HuH-7 (cell line): ENCODE data around the gene C1RL.

Experiments used
- DNase-seq: peaks from one replicate; pipeline ENCODE4 v3.0.0; 2011; ENCODE audit warnings: low spot score

C1RL gene

GRCh38 chr12:7136676-7137075 lies 27.7 kb upstream of the C1RL start:
- DNase-seq, result no peak

DNA sequence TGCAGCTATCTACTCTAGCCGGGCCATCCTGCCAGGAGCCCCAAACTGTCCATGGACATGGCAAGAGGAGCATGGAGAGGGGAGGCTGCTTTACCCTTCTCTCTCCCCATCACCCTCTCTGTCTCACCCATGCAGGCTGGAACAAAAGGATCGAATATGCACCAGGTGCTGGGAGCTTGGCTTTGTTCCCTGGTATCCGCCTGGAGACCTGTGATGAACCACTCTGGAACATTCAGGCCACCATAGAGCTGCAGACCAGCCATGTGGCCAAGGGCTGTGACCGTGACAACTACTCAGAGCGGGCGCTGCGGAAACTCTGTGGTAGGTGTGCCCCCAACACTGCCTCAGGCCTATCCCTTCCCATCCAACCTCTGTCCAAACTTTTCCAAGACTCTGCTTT lies 27.1 kb upstream of the C1RL start:
- no peak for DNase-seq

DNA sequence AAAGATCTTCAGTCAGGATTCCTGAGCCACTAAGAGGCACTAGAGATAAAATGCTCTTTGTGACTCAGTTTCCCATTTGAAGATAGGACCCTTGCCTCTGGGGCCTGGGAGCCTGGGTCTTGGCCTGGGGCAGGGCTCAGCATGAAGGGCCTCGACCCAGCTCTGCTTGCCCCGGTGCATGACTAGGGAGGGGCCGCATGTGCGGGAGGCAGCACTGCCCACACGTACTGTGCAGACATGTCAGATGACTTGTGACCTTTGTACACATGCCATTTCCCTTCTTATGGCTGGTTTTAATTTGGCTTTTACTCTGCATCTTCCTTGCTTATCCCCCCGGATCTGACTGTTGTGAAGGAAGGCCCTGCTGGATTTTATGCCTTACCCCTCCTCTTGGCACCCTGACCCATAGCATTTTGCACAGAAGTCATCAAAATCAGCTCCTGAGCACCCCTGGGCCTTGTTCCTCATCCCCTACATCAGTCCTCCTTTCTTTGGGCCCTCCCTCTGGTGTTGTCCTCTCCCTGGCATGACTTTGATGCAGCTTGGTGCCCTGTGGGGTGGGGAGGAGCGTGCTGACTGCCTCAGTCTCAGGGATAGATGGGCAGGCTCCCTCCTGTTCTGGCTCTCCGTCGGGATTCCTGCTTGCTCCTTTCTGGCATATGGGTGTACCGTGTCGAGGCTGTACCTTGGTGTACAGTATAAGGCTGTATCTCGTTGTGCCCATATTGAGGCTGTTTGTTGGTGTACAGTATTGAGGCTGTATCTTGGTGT lies 25.6 kb upstream of the C1RL start:
- DNase-seq, result no peak

GRCh38 chr12:7131502-7131866 lies 22.5 kb upstream of the C1RL start:
- DNase-seq, result no peak

- peak; percentile 62 for DNase-seq
Observed at GRCh38 chr12:7130701-7131501, 21.9 kb upstream of the C1RL start.

- peak; percentile 100 for DNase-seq
Observed at GRCh38 chr12:7129872-7130691, 21.1 kb upstream of the C1RL start, which contains the start of gene CLSTN3. Gene CLSTN3, plus strand, starts transcription at chr12:7130371. Its CDS starts 278 bp downstream, at chr12:7130649.

DNA sequence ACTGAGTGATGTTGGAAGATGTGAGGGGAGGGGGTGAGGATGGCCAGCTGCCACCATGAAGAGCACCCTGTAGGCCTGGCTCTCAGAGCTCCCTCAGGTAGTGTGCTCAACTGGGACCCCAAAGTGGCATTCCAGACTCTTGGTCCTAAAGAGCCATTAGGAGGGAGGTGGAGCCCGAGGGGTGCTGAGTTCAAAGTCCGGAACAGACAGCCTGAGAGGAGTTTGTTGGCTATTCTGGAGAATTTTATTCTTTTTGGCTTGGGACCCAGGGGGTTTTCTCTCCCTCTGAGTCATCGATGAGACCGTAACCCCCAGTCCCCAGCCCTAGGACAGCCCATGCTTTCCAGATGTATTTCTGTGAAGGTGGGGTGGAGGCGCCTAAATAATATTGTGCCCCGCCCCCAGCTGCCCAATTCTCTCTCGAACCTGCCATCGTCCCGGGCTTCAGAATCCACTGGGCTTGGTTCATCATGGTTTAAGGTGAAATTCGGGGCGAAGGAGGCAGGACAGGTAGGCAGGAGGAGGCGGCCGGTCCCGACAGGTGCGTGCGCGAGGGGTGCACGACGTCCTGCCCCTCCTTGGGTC lies 20.4 kb upstream of the C1RL start:
- no peak for DNase-seq

DNA sequence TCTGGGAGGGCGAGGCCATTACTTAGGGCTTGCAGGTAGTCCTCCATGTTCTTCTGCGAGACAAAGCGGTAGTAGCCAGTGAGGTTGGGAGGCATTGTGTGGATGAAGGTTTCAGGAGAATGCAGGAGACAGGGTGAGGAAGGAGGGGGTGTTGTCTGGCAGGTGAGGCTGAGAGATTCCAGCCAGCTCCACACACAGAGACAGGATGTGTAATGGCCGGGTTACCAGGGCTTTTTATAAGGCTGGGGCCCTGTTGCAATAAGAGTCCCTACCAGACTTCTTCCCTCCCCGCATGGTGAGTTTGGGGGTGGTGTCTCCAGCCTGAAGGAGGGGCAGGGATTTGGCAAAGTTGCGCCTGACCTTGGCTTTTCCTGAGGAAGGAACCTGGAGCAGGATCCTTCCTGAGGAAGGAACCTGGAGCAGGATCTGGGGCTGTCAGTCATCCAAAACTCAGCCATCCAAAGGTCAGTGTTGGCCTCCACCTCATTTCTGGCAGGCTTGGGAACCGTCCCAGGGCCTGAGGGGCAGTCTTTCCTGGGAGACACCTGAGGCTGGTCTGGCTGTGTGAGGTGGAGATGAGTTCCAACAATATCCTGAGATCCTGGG lies 19.8 kb upstream of the C1RL start, which contains the start of gene RBP5:
Gene RBP5 (minus strand): TSS at position 209 of the 606 bp plus-strand sequence. CDS start 114 bp downstream, at position 95.
- peak; percentile 44 for DNase-seq

- no peak for DNase-seq
Observed at GRCh38 chr12:7127916-7128626, 19.1 kb upstream of the C1RL start.

- no peak for DNase-seq
Observed at GRCh38 chr12:7125632-7126227, 16.7 kb upstream of the C1RL start.

DNA sequence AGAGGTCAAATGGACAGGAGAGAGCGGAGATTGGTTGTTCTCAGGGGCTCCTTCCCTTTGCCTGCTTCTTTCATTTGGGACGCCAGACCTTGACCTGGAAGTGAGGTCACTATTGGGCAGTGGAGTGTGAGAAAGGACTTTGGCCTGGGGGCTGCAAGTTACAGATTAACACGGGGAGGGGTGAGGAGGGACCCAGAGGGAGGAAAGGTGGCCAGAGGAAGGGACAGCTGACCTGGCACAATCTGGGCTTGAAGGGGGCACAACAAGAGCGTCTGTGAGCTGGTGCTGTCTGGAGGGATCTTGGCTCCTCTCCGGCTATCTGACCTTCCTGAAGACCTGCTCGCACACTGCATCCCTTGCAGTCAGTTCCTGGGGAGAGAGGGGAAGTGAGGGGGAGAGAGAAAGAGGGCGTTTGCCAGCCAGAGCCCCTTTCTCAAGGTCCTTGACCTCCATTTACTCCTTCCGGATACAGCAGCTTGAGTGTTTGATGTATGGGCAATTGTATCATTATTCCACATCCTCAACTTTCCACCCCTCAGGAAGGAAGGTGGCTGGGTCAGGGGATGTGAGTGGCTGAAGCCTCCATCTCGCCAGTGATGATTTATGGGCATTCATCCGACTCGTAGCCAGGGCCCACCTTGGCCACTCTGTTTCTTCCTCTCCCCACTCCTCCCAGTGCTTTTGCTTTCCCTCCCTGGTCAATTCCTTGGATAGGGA lies 14.9 kb upstream of the C1RL start:
- peak; percentile 69 for DNase-seq

DNA sequence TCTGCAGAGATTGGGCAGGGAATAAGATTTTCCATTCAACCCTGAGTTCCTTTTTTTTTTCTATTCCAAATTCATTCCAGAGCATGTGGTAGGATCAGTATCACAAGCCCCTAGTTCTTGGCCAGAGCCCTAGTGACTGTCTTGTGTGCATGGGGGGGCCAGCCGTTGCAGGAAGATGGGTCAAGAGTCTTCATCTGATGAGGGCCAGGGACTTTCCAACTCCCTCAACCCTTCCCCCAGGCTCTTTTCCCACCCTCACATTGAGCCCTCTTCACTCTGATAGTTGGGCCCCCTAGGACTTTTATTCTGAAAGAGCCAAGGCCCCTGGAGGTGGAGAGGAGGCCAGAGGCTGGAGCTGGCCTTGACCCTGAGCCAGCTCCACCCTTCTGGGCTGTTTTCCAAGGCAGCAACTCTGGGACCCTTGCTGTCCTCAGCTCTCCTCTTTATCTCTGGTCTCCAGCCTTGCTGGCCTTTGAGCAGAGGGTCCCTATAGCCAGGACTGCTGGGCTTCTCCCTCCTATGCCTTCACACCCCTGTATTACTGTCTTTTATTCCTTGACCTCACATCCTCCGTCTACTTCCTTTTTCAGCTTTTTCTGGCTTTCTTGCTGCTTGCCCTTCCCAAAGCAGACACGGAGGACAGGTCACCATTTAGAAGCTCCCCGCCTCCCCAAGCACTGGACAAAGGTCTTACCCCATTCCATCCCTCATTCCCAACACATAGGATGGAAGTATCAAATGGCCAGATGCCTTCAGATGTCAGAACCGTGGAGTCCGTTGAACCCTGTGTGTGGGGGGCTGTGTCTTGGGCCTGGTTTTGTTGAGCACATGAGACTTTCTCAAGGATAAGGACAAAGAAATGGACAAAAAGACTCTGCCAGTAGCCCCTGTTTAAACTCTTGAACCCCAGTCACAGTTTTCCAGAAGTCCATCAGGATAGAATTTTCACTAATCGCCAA lies 14.1 kb upstream of the C1RL start:
- DNase-seq, result peak; percentile 46

DNA sequence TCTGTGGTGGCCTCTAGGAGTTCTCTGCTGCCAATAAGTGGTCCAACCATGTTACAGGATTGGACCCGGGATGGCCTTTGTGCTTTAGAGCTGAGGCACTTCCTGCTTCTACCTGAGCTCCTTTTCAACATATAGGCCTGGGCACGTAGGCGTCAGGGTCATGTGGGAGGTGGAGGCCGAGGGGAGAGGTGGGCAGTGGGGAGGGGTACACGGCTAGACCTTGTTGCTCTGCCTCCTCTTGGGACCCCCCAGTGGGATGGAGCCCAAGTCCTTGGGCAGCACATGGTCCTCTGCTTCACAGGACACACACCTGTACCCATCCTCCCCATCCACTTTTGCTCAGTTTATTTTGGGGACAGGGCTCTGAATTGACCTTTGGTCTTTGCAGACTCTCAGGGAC lies 12.3 kb upstream of the C1RL start:
- DNase-seq, result no peak

GRCh38 chr12:7120166-7120565 lies 11.2 kb upstream of the C1RL start:
- DNase-seq, result no peak

DNA sequence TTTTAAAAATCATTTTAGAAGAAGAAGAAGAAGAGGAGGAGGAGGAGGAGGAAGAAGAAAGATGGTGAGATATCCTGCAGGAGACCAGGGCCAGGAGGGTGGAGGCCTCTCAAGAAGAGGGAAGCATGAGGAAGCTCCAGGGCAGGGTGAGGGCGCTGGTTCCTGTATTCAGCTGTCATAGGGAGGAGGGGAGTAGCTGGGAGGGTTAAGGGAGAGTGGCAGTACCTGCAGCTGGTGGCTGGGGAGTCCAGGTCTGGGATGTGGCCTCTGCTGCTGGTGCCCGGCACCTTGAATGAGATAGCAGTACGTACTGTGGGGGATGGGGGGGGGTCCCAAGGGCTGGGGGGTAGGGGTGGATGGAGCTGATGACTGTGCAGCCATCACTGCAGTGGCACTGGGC lies 9.9 kb upstream of the C1RL start:
- no peak for DNase-seq

DNA sequence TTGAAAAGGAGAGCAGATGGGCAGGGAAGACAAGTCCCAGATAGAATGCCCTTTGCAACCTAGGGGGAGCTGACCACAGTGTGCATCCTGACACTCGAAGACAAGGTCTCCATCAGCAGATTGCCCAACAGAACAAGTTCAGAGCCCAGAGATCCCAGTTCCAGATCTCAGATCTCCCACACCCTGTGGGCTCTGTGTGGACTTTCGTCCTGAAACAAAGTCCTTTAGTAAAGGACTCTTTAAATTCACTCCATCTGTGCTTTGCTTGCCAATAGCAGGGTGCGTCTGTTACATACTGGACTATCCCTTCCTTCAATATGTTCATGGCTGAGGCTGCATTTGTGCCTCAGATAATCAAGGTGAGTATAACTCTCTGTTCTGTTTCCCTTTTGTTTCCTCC lies 8.7 kb upstream of the C1RL start:
- no peak for DNase-seq

- DNase-seq, result no peak
Observed at GRCh38 chr12:7116916-7117315, 7.9 kb upstream of the C1RL start.

DNA sequence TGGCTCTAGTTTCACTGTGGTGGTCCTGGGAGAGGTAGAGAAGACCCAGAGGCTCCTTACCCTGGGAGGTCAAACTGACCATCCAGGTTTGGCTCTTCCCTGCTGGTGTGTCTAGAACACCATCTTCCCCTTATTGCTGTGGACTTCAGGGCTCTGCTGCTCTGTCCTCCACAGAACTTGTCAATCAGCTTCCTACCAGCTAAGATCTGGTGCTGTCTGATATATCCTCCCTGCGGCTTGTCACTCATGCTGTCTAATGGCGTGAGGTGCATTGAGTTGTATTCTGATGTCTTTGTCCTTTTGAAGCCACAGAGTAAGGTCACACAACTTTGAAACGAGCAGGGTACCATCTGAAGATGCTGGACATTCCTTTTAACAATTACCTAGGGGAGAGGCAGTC lies 7.2 kb upstream of the C1RL start:
- no peak for DNase-seq

- no peak for DNase-seq
Observed at GRCh38 chr12:7114851-7115250, 5.8 kb upstream of the C1RL start.
